Stimulated activated CD4-positive, alpha-beta T cell treated with anti-CD3 and anti-CD28 coated beads, Interleukin-4, amount 100 ng/mL, for 24 hours (primary cell): ENCODE data around the gene PRKCE.
A peak's percentile ranks its signal among the peaks of the same experiment; 100 is the strongest.
"Not testable (repeated sequence)": the region's sequence is repeated elsewhere in the genome, so short reads cannot be mapped to it uniquely, and the experiment has no call there.

Experiments used
- DNase-seq: peaks from one replicate; pipeline ENCODE4 v3.0.0-alpha.2; 2020

Gene PRKCE

GRCh38 chr2:46223514-46223913 lies 572.0 kb downstream of the PRKCE start:
- DNase-seq: not testable (repeated sequence)

GRCh38 chr2:46225150-46225625 lies 573.7 kb downstream of the PRKCE start:
- DNase-seq: no peak

GRCh38 chr2:46225730-46226129 lies 574.3 kb downstream of the PRKCE start:
- DNase-seq: no peak

GRCh38 chr2:46226620-46227019 lies 575.1 kb downstream of the PRKCE start:
- no peak for DNase-seq

- DNase-seq: no peak
These were observed 575.5 kb downstream of the PRKCE start for GRCh38 chr2:46227022-46227421.

- DNase-seq: no peak
These were observed 576.3 kb downstream of the PRKCE start for GRCh38 chr2:46227674-46228289.

GRCh38 chr2:46229134-46230063 lies 577.9 kb downstream of the PRKCE start:
- peak; percentile 49 for DNase-seq

GRCh38 chr2:46230115-46230571 lies 578.7 kb downstream of the PRKCE start:
- DNase-seq: peak; percentile 11

GRCh38 chr2:46230677-46231425 lies 579.4 kb downstream of the PRKCE start:
- no peak for DNase-seq

- no peak for DNase-seq
These were observed 580.2 kb downstream of the PRKCE start for GRCh38 chr2:46231721-46232120.

- no peak for DNase-seq
These were observed 581.4 kb downstream of the PRKCE start for GRCh38 chr2:46232860-46233259.

- DNase-seq: no peak
These were observed 584.8 kb downstream of the PRKCE start for GRCh38 chr2:46236006-46236875.

GRCh38 chr2:46236876-46237859 lies 585.7 kb downstream of the PRKCE start:
- no peak for DNase-seq
